ENCODE measurements around the gene SHE.
"Not testable (repeated sequence)": the region's sequence is repeated elsewhere in the genome, so short reads cannot be mapped to it uniquely, and the experiment has no call there.

SHE gene

GRCh38 chr1:154514066-154514553 is 11.9 kb upstream of the SHE start:
- no peak for DNase-seq (ENCODE audit: low read depth)

- no peak for DNase-seq (ENCODE audit: low read depth)
Measured at GRCh38 chr1:154512760-154513159, 10.5 kb upstream of the SHE start.

DNA sequence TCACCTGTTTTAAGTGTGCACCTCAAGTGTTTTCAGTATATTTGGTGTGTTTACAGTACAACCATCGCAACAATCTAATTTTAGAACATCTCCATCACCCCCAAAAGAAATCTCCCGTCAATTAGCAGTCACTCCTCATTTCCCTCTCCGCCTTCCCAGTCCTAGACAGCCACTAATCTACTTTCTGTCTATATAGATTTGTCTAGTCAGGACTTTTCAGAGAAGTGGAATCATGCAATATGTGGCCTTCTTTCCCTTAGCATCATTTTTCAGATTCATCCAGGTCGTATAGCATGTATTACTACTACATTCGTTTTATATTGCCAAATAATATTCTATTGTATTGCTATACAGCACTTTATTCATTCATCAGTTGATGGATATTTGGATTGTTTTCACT is 1.7 kb upstream of the SHE start:
- DNase-seq (ENCODE audit: low read depth): no peak

GRCh38 chr1:154502744-154503115 is 518 bp upstream of the SHE start:
- DNase-seq (ENCODE audit: low read depth): no peak

GRCh38 chr1:154501423-154502065 is 668 bp downstream of the SHE start:
- no peak for DNase-seq (ENCODE audit: low read depth)

DNA sequence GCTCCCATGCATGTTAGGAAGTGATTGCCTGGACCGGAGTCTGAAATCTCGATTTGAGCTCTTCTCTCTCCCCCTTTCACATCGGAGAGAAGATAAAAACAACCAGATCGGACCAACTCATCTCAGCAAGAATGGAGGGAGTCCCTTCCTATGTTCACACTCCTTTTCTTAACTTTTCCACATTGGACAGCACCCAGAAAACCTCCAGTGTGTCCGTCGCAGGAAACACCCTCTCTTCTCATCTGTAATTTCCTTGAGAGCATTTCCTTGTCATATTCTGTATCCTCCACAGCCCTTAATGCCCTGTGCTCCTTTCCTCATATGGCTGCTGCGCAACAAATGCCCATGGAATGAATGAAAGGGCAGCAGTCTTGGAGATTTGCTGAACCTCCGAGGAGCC is 1.7 kb downstream of the SHE start:
- DNase-seq (ENCODE audit: low read depth): no peak

DNA sequence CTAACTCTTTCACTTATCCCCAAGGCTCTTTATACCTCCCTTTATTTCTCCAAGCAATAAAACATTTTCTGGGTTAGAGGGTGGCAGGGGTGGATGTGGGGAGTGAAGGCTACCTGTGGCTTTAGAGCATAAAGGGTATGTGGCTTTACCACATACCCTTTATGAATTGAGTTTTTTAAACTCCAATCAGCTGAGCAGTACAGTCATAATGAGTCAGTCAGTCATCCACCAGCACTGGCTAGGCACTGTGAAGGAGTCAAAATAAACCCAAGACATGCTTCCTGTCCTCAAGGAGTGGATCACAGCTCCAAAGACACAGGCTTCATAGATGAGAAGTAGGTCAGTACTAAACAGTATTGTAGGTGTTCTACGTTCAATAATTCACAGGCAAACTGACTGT is 2.8 kb downstream of the SHE start:
- no peak for DNase-seq (ENCODE audit: low read depth)

- no peak for DNase-seq (ENCODE audit: low read depth)
Measured at GRCh38 chr1:154497026-154497806, 5.0 kb downstream of the SHE start.

DNA sequence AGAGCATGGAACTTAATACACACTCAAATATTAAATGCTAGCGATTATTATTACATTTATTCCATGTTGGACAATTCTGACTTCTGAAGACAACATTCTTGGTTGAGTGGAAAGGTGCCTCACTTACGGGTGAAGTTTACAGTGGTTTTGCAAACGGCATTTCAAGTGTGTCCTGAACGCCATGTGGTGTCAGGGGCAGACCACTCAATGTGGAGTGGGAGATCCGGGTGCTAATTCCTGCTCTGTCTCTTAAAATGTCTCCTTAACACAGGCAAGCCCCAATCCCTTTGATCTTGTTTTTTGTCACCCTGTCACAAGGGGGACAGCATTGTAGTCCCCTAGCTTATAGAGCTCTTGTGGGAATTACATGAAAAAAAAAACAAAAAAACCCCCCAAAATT is 5.8 kb downstream of the SHE start:
- no peak for DNase-seq (ENCODE audit: low read depth)

- DNase-seq (ENCODE audit: low read depth): no peak
Measured at GRCh38 chr1:154495496-154496273, 6.5 kb downstream of the SHE start.

DNA sequence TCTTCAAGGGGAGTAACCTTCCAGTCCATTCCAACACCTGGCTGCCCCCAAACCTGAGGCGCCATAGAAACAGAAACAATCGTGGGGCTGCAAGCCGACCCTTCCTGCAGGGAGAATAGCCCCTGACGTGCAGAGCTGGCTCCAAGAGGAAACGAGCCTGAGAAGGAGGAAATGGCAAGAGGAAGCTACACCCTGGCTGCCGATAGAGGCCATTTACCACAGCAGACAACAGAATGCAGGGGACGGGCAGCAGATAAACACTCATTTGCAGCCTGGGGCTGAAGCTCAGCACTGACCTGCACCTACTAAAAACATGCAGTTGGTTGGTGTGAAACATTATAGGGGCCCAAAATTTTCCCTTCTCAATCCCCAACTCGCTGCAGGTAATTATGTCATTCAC is 8.9 kb downstream of the SHE start:
- DNase-seq (ENCODE audit: low read depth): no peak

GRCh38 chr1:154492115-154492514 is 10.1 kb downstream of the SHE start:
- DNase-seq (ENCODE audit: low read depth): no peak

- no peak for DNase-seq (ENCODE audit: low read depth)
Measured at GRCh38 chr1:154490317-154490716, 11.9 kb downstream of the SHE start.

DNA sequence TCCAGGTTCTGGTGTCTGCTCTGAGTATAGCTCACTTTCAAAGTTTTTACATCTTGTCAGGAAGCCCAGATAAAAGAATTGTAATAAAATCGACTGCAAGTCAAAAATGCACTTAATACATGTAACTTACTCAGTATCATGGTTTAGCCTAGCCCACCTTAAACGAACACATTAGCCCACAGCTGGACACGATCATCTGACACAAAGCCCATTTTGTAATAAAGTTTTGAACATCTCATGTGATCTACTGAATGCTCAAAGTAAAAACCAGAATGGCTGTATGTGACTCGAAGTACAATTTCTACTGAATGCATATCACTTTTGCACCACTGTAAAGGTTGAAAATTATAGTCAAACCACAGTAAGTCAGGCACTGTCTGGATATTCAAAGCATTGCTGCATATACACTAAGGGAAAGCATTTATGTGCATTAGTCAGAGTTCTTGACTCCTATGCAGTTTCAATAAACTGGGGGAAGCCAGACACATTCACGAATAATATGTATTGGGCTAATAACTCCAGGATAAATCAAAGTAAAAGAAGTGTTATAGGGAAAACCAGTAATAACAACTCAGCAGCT is 12.4 kb downstream of the SHE start:
- DNase-seq (ENCODE audit: low read depth): no peak

GRCh38 chr1:154488922-154489321 is 13.3 kb downstream of the SHE start:
- DNase-seq (ENCODE audit: low read depth): no peak

DNA sequence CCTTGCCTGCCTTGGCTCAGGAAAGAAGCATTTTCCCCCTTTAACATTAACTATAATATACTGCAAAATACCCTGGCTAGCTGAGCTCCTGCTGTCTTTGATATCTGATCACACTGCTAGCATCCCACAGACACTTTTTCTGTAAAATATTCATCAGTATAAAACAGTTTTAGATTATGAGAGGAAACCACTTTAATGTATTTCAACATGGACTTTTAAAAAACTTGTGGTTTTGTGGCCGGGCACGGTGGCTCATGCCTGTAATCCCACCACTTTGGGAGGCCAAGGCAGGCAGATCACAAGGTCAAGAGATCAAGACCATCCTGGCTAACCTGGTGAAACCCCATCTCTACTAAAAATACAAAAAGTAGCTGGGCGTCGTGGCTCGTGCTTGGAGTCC is 15.5 kb downstream of the SHE start:
- not testable (repeated sequence) for DNase-seq (ENCODE audit: low read depth)

GRCh38 chr1:154485910-154486496 is 16.2 kb downstream of the SHE start:
- DNase-seq (ENCODE audit: low read depth): no peak

DNA sequence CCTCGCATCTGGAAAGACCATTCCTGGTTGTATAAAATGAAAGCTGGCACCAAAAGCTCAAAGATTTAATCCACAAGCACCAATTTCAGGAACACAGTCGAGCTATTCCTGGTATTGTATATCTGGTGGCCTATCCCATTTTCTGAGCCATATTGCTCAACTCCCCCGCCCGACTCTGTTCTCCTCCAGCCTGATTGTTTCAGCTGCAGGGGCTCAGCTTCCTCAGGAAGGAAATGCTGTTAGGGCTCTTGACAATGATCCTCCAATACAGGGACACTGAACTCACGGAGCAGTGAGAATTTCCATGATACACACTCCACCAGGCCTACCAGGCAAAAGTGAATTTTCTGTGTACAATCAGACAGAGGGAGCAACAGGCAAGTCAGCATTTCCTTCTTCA is 17.1 kb downstream of the SHE start:
- DNase-seq (ENCODE audit: low read depth): no peak

DNA sequence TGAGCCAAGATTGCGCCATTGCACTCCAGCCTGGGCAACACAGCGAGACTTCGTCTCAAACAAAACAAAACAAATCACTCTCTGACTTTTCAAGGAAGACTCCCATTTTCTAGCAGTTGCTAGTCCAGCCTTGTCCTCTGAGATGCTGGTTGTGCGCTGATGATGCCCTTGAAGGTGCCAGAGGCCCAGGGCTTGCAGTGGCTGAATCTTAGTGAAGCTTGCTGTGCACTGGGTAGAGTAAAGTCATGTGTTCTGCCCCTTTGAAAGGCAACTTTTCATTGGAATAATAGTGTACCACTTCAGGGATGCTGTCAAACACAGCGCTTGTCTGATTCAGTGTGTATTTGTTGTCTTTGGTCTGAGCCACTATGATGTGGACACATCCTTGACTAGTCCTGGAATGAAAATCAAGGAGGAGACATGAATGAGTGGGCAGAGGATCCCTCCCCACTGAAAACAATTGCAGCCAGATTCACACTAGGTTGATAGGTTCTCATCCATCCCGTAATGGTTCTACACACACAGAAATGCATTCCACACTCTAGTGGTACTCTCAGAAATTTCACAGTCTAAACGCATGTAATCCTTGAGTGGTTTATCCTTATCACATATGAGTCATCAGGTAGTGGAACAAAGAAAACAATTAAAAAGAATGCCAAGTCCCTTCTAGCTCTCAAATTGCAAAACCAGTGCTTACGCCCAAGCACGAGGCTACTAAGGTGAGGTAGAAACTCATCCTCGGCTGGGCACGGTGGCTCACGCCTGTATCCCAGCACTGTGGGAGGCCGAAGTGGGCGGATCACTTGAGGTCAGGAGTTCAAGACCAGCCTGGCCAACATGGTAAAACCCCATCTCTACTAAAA is 18.0 kb downstream of the SHE start:
- DNase-seq (ENCODE audit: low read depth): no peak

DNA sequence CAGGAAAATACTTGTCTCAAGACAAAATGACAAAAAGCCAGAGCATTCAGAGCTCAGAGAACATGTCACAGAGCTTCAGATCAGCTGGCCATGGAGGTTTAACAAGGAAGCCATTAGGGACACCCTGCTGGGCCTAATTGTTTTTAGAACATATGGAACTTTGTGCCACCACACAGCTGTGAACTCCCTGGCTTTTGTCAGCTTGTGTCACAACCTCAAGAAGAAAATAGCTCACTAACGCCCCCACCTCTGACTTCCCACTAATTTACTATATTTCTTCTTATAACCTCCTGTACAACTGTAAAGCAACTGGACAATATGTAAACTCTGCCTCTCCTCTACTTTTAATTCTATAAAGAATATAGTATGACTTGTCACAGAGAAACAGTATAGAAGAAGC is 21.2 kb downstream of the SHE start:
- no peak for DNase-seq (ENCODE audit: low read depth)

DNA sequence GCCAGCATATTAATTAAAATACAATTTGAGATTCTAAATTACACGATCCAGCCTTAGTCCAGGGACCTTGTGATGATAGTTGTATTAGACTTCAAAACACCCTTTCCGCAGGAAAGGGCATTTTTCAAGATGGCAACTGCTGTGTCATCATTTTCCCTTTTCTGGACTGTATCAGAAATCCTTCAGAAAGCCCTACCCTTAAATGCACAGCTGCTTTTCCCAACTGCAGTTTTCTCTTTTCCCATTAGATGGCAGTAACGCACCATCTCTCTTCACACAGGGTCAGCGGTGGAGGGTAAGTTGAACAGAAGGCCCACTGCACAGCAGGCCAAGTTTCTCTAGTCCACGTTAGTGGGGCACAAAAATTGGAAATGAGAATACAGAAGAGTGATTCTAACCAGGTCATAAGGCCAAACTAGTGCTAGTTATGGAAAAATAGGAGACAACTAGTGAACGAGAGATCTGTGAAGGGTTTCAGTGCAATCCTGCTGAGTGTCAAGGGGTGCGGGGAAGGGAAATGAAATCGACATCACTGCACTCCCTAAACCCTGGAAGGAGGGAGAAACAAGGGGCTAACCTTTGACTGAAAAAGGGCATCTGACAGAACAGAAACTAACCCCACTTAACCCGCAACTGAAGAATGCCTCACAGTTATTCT is 22.3 kb downstream of the SHE start:
- no peak for DNase-seq (ENCODE audit: low read depth)

Measured in T-helper 22 cell (primary cell).